Measurements from ENCODE around the gene LYST. TPM values are rescaled to one million over a fixed set of nuclear protein-coding genes. Genes with fewer than 3 reads are reported as not detected.

LYST gene
- total RNA-seq, 1 donor from 2014 or later: 11.4 TPM

GRCh38 chr1:235861857-235862256 is 4.8 kb downstream of the LYST start:
- peaks cover 4% of the 10 kb centered on the region for H3K27me3 Mint-ChIP-seq
- no peaks in the 10 kb centered on the region for H3K36me3 Mint-ChIP-seq (ENCODE audit: insufficient read depth)
- no peak for DNase-seq (ENCODE audit: low spot score, unreplicated experiment)

GRCh38 chr1:235860829-235861228 is 5.9 kb downstream of the LYST start:
- H3K4me1 Mint-ChIP-seq (ENCODE audit: low read depth): peaks cover 10% of the 10 kb centered on the region
- H3K27ac Mint-ChIP-seq: no peak overlapping the region
- H3K36me3 Mint-ChIP-seq (ENCODE audit: insufficient read depth): no peaks in the 10 kb centered on the region
- H3K4me3 Mint-ChIP-seq (ENCODE audit: low read depth): no peak overlapping the region
- H3K9me3 Mint-ChIP-seq (ENCODE audit: low read depth): no peaks in the 10 kb centered on the region
- peaks cover 4% of the 10 kb centered on the region for H3K27me3 Mint-ChIP-seq
- DNase-seq (ENCODE audit: low spot score, unreplicated experiment): no peak
- no peak for TF ChIP-seq CTCF (IDR thresholded peaks at IDR 0.05; ENCODE audit: unreplicated experiment)

More at GRCh38 chr1:235861857-235862256, 4.8 kb downstream of the LYST start:
- H3K4me1 Mint-ChIP-seq (ENCODE audit: low read depth): peaks cover 13% of the 10 kb centered on the region
- TF ChIP-seq CTCF (IDR thresholded peaks at IDR 0.05; ENCODE audit: unreplicated experiment): no peak
- H3K27ac Mint-ChIP-seq: no peak overlapping the region
- no peak overlapping the region for H3K4me3 Mint-ChIP-seq (ENCODE audit: low read depth)
- H3K9me3 Mint-ChIP-seq (ENCODE audit: low read depth): no peaks in the 10 kb centered on the region

- no peaks in the 10 kb centered on the region for H3K36me3 Mint-ChIP-seq (ENCODE audit: insufficient read depth)
- H3K27me3 Mint-ChIP-seq: no peaks in the 10 kb centered on the region
- peaks cover 2% of the 10 kb centered on the region for H3K4me1 Mint-ChIP-seq (ENCODE audit: low read depth)
- H3K27ac Mint-ChIP-seq: no peak overlapping the region
- no peak overlapping the region for H3K4me3 Mint-ChIP-seq (ENCODE audit: low read depth)
- no peak for DNase-seq (ENCODE audit: low spot score, unreplicated experiment)
- no peaks in the 10 kb centered on the region for H3K9me3 Mint-ChIP-seq (ENCODE audit: low read depth)
- no peak for TF ChIP-seq CTCF (IDR thresholded peaks at IDR 0.05; ENCODE audit: unreplicated experiment)
These were observed 6.9 kb downstream of the LYST start for GRCh38 chr1:235859789-235860188.

GRCh38 chr1:235858766-235859165 is 7.9 kb downstream of the LYST start:
- Mint-ChIP-seq H3K4me3 (ENCODE audit: low read depth) (no peak overlapping the region), H3K27me3 (no peaks in the 10 kb centered on the region), H3K36me3 (ENCODE audit: insufficient read depth) (no peaks in the 10 kb centered on the region), H3K4me1 (ENCODE audit: low read depth) (no peaks in the 10 kb centered on the region), H3K9me3 (ENCODE audit: low read depth) (no peaks in the 10 kb centered on the region), H3K27ac (no peak overlapping the region)
- no peak for TF ChIP-seq CTCF (IDR thresholded peaks at IDR 0.05; ENCODE audit: unreplicated experiment)
- DNase-seq (ENCODE audit: low spot score, unreplicated experiment): no peak

- Mint-ChIP-seq H3K36me3 (ENCODE audit: insufficient read depth) (no peaks in the 10 kb centered on the region), H3K9me3 (ENCODE audit: low read depth) (no peaks in the 10 kb centered on the region), H3K4me3 (ENCODE audit: low read depth) (no peak overlapping the region)
These were observed 8.9 kb downstream of the LYST start for GRCh38 chr1:235857756-235858155.

More at GRCh38 chr1:235857756-235858155, 8.9 kb downstream of the LYST start:
- no peak for DNase-seq (ENCODE audit: low spot score, unreplicated experiment)
- TF ChIP-seq CTCF (IDR thresholded peaks at IDR 0.05; ENCODE audit: unreplicated experiment): no peak
- H3K4me1 Mint-ChIP-seq (ENCODE audit: low read depth): peaks cover 3% of the 10 kb centered on the region
- no peak overlapping the region for H3K27ac Mint-ChIP-seq
- H3K27me3 Mint-ChIP-seq: no peaks in the 10 kb centered on the region

Measured in progenitor cell of endocrine pancreas (in vitro differentiated cells).